Epithelial cell of prostate (primary cell): ENCODE data around the gene AK3.
"Not testable (repeated sequence)": the region's sequence is repeated elsewhere in the genome, so short reads cannot be mapped to it uniquely, and the experiment has no call there.

ENCODE experiments used
- DNase-seq: peaks from one replicate; pipeline ENCODE4 v3.0.0-alpha.2; 2011; ENCODE audit warnings: low read depth, low spot score
- H3K27ac ChIP-seq: fragments of 450-650 bp; 2 replicates; pipeline ENCODE4 v1.5.1; 2017; ENCODE audit warnings: mild to moderate bottlenecking

Gene AK3

GRCh38 chr9:4740638-4741364 is at the start of gene AK3:
AK3 (minus strand) TSS chr9:4741202; CDS start chr9:4741087, 115 bp downstream.
- peak; percentile 29 for DNase-seq

GRCh38 chr9:4788703-4789102 is 47.7 kb upstream of the AK3 start:
- DNase-seq = no peak
- H3K27ac ChIP-seq = peak overlapping the region; percentile 66

More at GRCh38 chr9:4740638-4741364, at the start of gene AK3:
- peak within 1 kb of the TSS; percentile 77 for H3K27ac ChIP-seq

GRCh38 chr9:4787876-4788275 is 46.9 kb upstream of the AK3 start:
- H3K27ac ChIP-seq = peak overlapping the region; percentile 66
- no peak for DNase-seq

- H3K27ac ChIP-seq = no peak overlapping the region
- no peak for DNase-seq
Measured at GRCh38 chr9:4786599-4786998, 45.6 kb upstream of the AK3 start.

GRCh38 chr9:4784403-4784802 is 43.4 kb upstream of the AK3 start:
- peak overlapping the region; percentile 29 for H3K27ac ChIP-seq
- DNase-seq = no peak

GRCh38 chr9:4783191-4783590 is 42.2 kb upstream of the AK3 start:
- peak overlapping the region; percentile 29 for H3K27ac ChIP-seq
- DNase-seq = not testable (repeated sequence)

- H3K27ac ChIP-seq = no peak overlapping the region
- DNase-seq = no peak
Measured at GRCh38 chr9:4781408-4781807, 40.4 kb upstream of the AK3 start.

- DNase-seq = no peak
- H3K27ac ChIP-seq = no peak overlapping the region
Measured at GRCh38 chr9:4780651-4781050, 39.6 kb upstream of the AK3 start.

GRCh38 chr9:4774958-4775357 is 34.0 kb upstream of the AK3 start:
- not testable (repeated sequence) for H3K27ac ChIP-seq, DNase-seq

GRCh38 chr9:4774209-4774608 is 33.2 kb upstream of the AK3 start:
- DNase-seq = no peak
- H3K27ac ChIP-seq = no peak overlapping the region

- no peak for DNase-seq
- H3K27ac ChIP-seq = no peak overlapping the region
Measured at GRCh38 chr9:4771788-4772187, 30.8 kb upstream of the AK3 start.

GRCh38 chr9:4769321-4770080 is 28.5 kb upstream of the AK3 start:
- no peak overlapping the region for H3K27ac ChIP-seq
- DNase-seq = peak; percentile 44

- DNase-seq = no peak
- H3K27ac ChIP-seq = no peak overlapping the region
Measured at GRCh38 chr9:4768681-4769080, 27.7 kb upstream of the AK3 start.

- DNase-seq = no peak
- no peak overlapping the region for H3K27ac ChIP-seq
Measured at GRCh38 chr9:4764033-4764432, 23.0 kb upstream of the AK3 start.

GRCh38 chr9:4762886-4763541 is 22.0 kb upstream of the AK3 start:
- DNase-seq = no peak

GRCh38 chr9:4762108-4762885 is 21.3 kb upstream of the AK3 start:
- peak; percentile 40 for DNase-seq
- no peak overlapping the region for H3K27ac ChIP-seq

More at GRCh38 chr9:4762886-4763541, 22.0 kb upstream of the AK3 start:
- H3K27ac ChIP-seq = no peak overlapping the region

GRCh38 chr9:4760122-4760521 is 19.1 kb upstream of the AK3 start:
- no peak for DNase-seq
- H3K27ac ChIP-seq = no peak overlapping the region

- DNase-seq = no peak
- no peak overlapping the region for H3K27ac ChIP-seq
Measured at GRCh38 chr9:4756420-4756819, 15.4 kb upstream of the AK3 start.

- no peak for DNase-seq
- no peak overlapping the region for H3K27ac ChIP-seq
Measured at GRCh38 chr9:4755026-4755609, 14.1 kb upstream of the AK3 start.

GRCh38 chr9:4754530-4754929 is 13.5 kb upstream of the AK3 start:
- DNase-seq, H3K27ac ChIP-seq: not testable (repeated sequence)
